K562 (cell line): ENCODE data around the gene CD300E. TPM values are rescaled to one million over a fixed set of nuclear protein-coding genes. Genes with fewer than 3 reads are reported as not detected.

Experiments
- ATAC-seq: fragments of 200-7000 bp; cut with Tn5 transposase; 3 replicates; pipeline ENCODE4 v1.9.1; 2020; ENCODE audit warnings: moderate library complexity
- BruUV-seq: library from RNA; stranded (reverse); fragments of 400-500 nt; replicated peaks from 2 replicates; lab custom pipeline; 2021; lab: Mats Ljungman, UMichigan
- CTCF ChIA-PET: fragments of 300-600 bp; formaldehyde crosslinking; extraction: SDS; loops from one replicate; lab custom pipeline; 2021; ENCODE audit warnings: low intra/inter-chr PET ratio; lab: Yijun Ruan, JAX
- POLR2A ChIA-PET: fragments of 300-600, 350-650 bp; sonication (Branson Sonifier 250); formaldehyde crosslinking; extraction: SDS; loops from one replicate; lab custom pipeline; 2021; ENCODE audit warnings: antibody characterized with exemption, inconsistent platforms; lab: Yijun Ruan, JAX
- DNase-seq, 4 experiments: peaks; one replicate each; pipeline versions ENCODE4 v3.0.0 to v3.0.0-alpha.2; 2011 to 2018; ENCODE audit warnings: low spot score in 3 of 4, mixed read lengths in 3 of 4; ENCODE audit errors: extremely low read depth in 1 of 4
- FAIRE-seq: peaks from 2 replicates; lab custom pipeline; 2011; peaks lifted over from hg19 to GRCh38; lab: Jason Lieb, UNC
- H2AFZ ChIP-seq: 2 replicates; pipeline ENCODE4 v1.6.0; 2011; ENCODE audit warnings: low read depth, low read length, control low read depth, inconsistent platforms
- H3K27ac ChIP-seq: fragments of 200-600 bp; 3 replicates; pipeline ENCODE4 v1.8.0; 2011; ENCODE audit warnings: low read depth, mild to moderate bottlenecking, control low read depth, inconsistent platforms, low read length, moderate library complexity, mixed read lengths; ENCODE audit errors: extremely low read depth
- H3K27me3 ChIP-seq, 2 experiments: fragments of 300-600 bp in 1 of 2; 2 replicates in 1 of 2; 3 replicates in 1 of 2; pipeline versions ENCODE4 v1.6.0 to v1.8.0; 2011; ENCODE audit warnings: inconsistent platforms in 2 of 2, low read length in 2 of 2, mild to moderate bottlenecking in 1 of 2, mixed read lengths in 1 of 2, moderate library complexity in 1 of 2; ENCODE audit not compliant: control insufficient read depth in 2 of 2, insufficient read depth in 2 of 2
- H3K36me3 ChIP-seq: fragments of 300-600 bp; 3 replicates; pipeline ENCODE4 v1.8.0; 2011; ENCODE audit warnings: mild to moderate bottlenecking, low read length, inconsistent platforms; ENCODE audit not compliant: control insufficient read depth, insufficient read depth
- H3K4me1 ChIP-seq, 2 experiments: fragments of 200-600 bp in 1 of 2; replicated peaks in 1 of 2; 2 replicates in 1 of 2; 3 replicates in 1 of 2; pipeline versions ENCODE4 v1.5.1 to v1.8.0; 2011; ENCODE audit warnings: inconsistent platforms in 2 of 2, low read length in 2 of 2, mild to moderate bottlenecking in 1 of 2, mixed read lengths in 1 of 2, moderate library complexity in 1 of 2; ENCODE audit not compliant: control insufficient read depth in 2 of 2, insufficient read depth in 2 of 2
- H3K4me2 ChIP-seq: 2 replicates; pipeline ENCODE4 v1.6.1; 2011; ENCODE audit warnings: low read length, control low read depth, inconsistent platforms, mixed read lengths; ENCODE audit not compliant: insufficient read depth
- H3K4me3 ChIP-seq: fragments of 200-600 bp; sonication (generic), shearing (Covaris generic); 2 replicates; pipeline ENCODE4 v1.5.1; 2016; ENCODE audit warnings: control low read depth, inconsistent platforms
- H3K79me2 ChIP-seq: fragments of 200-600 bp; 3 replicates; pipeline ENCODE4 v1.8.0; 2011; ENCODE audit warnings: low read length, inconsistent platforms; ENCODE audit not compliant: control insufficient read depth, insufficient read depth
- H3K9ac ChIP-seq, 2 experiments: 2 replicates each; pipeline versions ENCODE4 v1.6.0 to v1.6.1; 2011; ENCODE audit warnings: low read depth in 2 of 2, low read length in 2 of 2, control low read depth in 1 of 2, inconsistent platforms in 1 of 2, mild to moderate bottlenecking in 1 of 2, mixed read lengths in 1 of 2; ENCODE audit not compliant: insufficient read depth in 1 of 2
- H3K9me1 ChIP-seq: one replicate; pipeline ENCODE4 v1.6.0; 2011; ENCODE audit warnings: inconsistent platforms, mild to moderate bottlenecking, low read length, moderate library complexity; ENCODE audit not compliant: control insufficient read depth, insufficient read depth
- H3K9me3 ChIP-seq: replicated peaks from 2 replicates; pipeline ENCODE4 v1.5.1; 2011; ENCODE audit warnings: low read depth, low read length, inconsistent platforms; ENCODE audit not compliant: control insufficient read depth, insufficient read depth
- H4K20me1 ChIP-seq: replicated peaks from 2 replicates; pipeline ENCODE4 v1.6.1; 2011; ENCODE audit warnings: low read length, inconsistent platforms, mixed read lengths; ENCODE audit not compliant: control insufficient read depth, insufficient read depth
- BRCA1 ChIP-seq, 2 experiments: fragments of 450-650 bp in 1 of 2; sonication (generic) in 1 of 2; formaldehyde crosslinking in 1 of 2; IDR thresholded peaks; 2 replicates each; pipeline versions ENCODE4 v1.5.0 to v1.6.1; 2017 to 2020; ENCODE audit warnings: mild to moderate bottlenecking in 1 of 2, missing genetic modification reagents in 1 of 2
- CHCHD3 ChIP-seq: fragments of 250-450 bp; sonication (Bioruptor Pico); IDR thresholded peaks from 2 replicates; pipeline ENCODE4 v2.1.2; 2022; ENCODE audit warnings: mild to moderate bottlenecking
- CHD4 ChIP-seq: fragments of 200-600 bp; sonication (generic); IDR thresholded peaks from 3 replicates; pipeline ENCODE4 v1.6.1; 2012; ENCODE audit warnings: low read depth, mild to moderate bottlenecking, mixed read lengths, low read length, inconsistent platforms; ENCODE audit not compliant: insufficient read depth, insufficient replicate concordance, poor library complexity, severe bottlenecking
- COPS2 ChIP-seq: fragments of 450-650 bp; conservative IDR thresholded peaks from 2 replicates; pipeline ENCODE4 v1.6.1; 2016; ENCODE audit warnings: mild to moderate bottlenecking, moderate library complexity
- CREBBP ChIP-seq: IDR thresholded peaks from one replicate; pipeline ENCODE4 v1.6.1; 2012; ENCODE audit warnings: low read depth, mild to moderate bottlenecking, control low read depth, inconsistent platforms, low read length
- CREM ChIP-seq: IDR thresholded peaks from 2 replicates; pipeline ENCODE4 v1.6.1; 2014; ENCODE audit warnings: antibody characterized with exemption, low read depth
- DPF2 ChIP-seq: fragments of 450-650 bp; IDR thresholded peaks from 2 replicates; pipeline ENCODE4 v1.6.1; 2016
- EHMT2 ChIP-seq: fragments of 450-650 bp; IDR thresholded peaks from 2 replicates; pipeline ENCODE4 v1.6.1; 2018; ENCODE audit warnings: antibody characterized with exemption
- ELF2 ChIP-seq: fragments of 250-450 bp; sonication (Bioruptor Pico); IDR thresholded peaks from 2 replicates; pipeline ENCODE4 v1.5.0; 2021; ENCODE audit warnings: mild to moderate bottlenecking
- EP300 ChIP-seq: IDR thresholded peaks from 2 replicates; pipeline ENCODE4 v1.6.1; 2012; ENCODE audit warnings: low read length, improper control_type of control experiment
- NUFIP1 ChIP-seq: fragments of 450-650 bp; IDR thresholded peaks from 2 replicates; pipeline ENCODE4 v1.6.1; 2018; ENCODE audit not compliant: partially characterized antibody
- RBM25 ChIP-seq: fragments of 200-400 bp; formaldehyde crosslinking; IDR thresholded peaks from 2 replicates; pipeline ENCODE4 v1.6.1; 2018; ENCODE audit warnings: low read length, low read depth, moderate library complexity; ENCODE audit not compliant: severe bottlenecking
- SLC30A9 ChIP-seq: fragments of 250-450 bp; sonication (Bioruptor Pico); IDR thresholded peaks from 2 replicates; pipeline ENCODE4 v1.8.0; 2022; ENCODE audit warnings: mild to moderate bottlenecking, moderate library complexity
- SMARCC2 ChIP-seq: fragments of 450-650 bp; IDR thresholded peaks from 2 replicates; pipeline ENCODE4 v1.6.1; 2017; ENCODE audit warnings: antibody characterized with exemption, moderate library complexity, mild to moderate bottlenecking, low read depth
- SNRNP70 ChIP-seq: fragments of 200-400 bp; formaldehyde crosslinking; optimal IDR thresholded peaks from 2 replicates; pipeline ENCODE3; 2017; ENCODE audit warnings: low read depth, low read length
- SREBF1 ChIP-seq: fragments of 150-350 bp; IDR thresholded peaks from 2 replicates; pipeline ENCODE4 v1.6.1; 2014; ENCODE audit warnings: antibody characterized with exemption, low read depth, low read length, borderline replicate concordance
- ZKSCAN3 ChIP-seq: fragments of 250-450 bp; sonication (Bioruptor Pico); IDR thresholded peaks from 2 replicates; pipeline ENCODE4 v1.4.0; 2020
- ZNF778 ChIP-seq: fragments of 450-650 bp; formaldehyde crosslinking; IDR thresholded peaks from 2 replicates; pipeline ENCODE4 v1.4.0; 2020; ENCODE audit warnings: mild to moderate bottlenecking, moderate library complexity
- WGBS: fragments of 100-300 bp; shearing (Covaris generic); methylation state at CpG from one replicate; pipeline ENCODE4 v1.1.6; 2016; ENCODE audit warnings: low coverage, mixed read lengths; ENCODE audit not compliant: insufficient coverage; ENCODE audit errors: missing lambda C conversion rate; 5-methylcytosine and 5-hydroxymethylcytosine counted together
- in situ Hi-C: fragments of 300-500 bp; cut with MboI; formaldehyde crosslinking; loops from 4 replicates; pipeline ENCODE4 v1.15.0; 2018; ENCODE audit warnings: inconsistent platforms, mixed read lengths
- intact Hi-C: fragments of 100-400 bp; cut with micrococcal nuclease; formaldehyde crosslinking; loops from 2 replicates; pipeline ENCODE4 v1.14.2; 2022
- polyA plus RNA-seq, 8 experiments: library from polyadenylated mRNA; depleted of rRNA in 4 of 8; stranded (reverse) in 5 of 8; unstranded in 3 of 8; fragments of >200 nt; fragmentation: Nextera tagmentation in 2 of 8; fragmentation: Illumina TruSeq in 1 of 8; extraction: Ambion mirVana in 2 of 8; extraction: Trizol in 1 of 8; gene quantifications; 2 replicates each; pipeline versions ENCODE4 v1.2.1 to v1.2.3, GENCODE V29; 2011 to 2014; ENCODE audit warnings: inconsistent platforms in 1 of 8, missing spikeins in 1 of 8
- total RNA-seq, 7 experiments: library from RNA; depleted of rRNA in 6 of 7; stranded (reverse); fragments of >200 nt in 6 of 7; fragmentation: Illumina TruSeq in 2 of 7; extraction: Trizol in 2 of 7; gene quantifications; 2 replicates each; pipeline versions ENCODE4 v1.2.1 to v1.2.3, GENCODE V29; 2011 to 2021; ENCODE audit warnings: low replicate concordance in 1 of 7
- TF ChIP-seq, protein P1 (sequence below): fragments of 250-450 bp; sonication (Bioruptor Pico); IDR thresholded peaks from 2 replicates; pipeline ENCODE4 v1.4.0; 2020; ENCODE audit warnings: mild to moderate bottlenecking, moderate library complexity, borderline replicate concordance

CD300E gene
- total and polyA plus RNA-seq, 9 of the 15 experiments (the other 6 are each of a cell fraction or from before 2014, with no cell fraction given), result not detected

DNA sequence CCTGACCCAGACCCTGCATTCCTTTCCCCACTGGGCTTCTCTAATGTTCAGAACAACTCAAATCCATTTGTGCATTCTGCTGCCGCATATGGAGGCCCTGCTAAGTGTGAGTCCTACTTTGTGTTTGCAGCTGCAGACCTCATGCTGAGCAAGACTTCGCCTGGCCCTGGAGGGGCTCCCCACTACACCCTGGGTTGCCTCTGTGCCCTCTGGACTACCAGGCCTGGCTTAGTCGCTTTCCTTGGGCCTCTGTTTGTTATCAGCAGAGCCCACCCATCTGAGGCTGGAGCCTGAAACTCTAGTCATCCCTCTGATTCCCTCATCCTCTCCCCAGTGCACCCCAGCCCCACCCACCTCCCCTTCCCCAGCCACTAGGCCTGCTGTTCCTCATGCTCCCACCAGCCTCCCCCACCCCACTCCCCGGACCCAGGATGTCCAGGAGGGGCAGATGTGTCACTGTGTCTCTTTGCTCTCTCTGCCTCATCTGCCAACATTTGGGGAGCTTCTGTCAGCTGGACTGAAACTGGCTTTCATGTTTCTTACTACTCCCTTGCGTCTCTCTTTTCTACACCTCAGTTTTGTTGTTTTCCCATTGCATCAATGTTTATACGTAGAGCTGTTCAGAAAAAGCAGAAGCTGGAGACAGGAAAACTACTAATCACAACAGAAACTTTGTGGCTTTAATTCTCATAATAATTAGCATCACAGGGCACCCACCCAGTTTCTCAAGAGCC, 17.9 kb upstream of the CD300E start:
- H3K27me3 ChIP-seq, result peaks cover 18 to 28% of the 10 kb centered on the region in 2 experiments; a peak in 4 of 5 replicates
- no peak overlapping the region for H2AFZ ChIP-seq
- no peaks in the 10 kb centered on the region for H3K4me1 ChIP-seq
- no peak overlapping the region for H3K4me3 ChIP-seq
- H3K4me2 ChIP-seq, result no peak overlapping the region
- BruUV-seq, result no TSS peak
- in situ Hi-C loops, result no loop called here
- ChIA-PET CTCF (no interaction called here), POLR2A (interaction anchor here (0.5 kb wide), 1 partner anchor 200 kb away, joined by 3 read pairs; no protein-coding TSS in a partner anchor)
- FAIRE-seq (no peak), DNase-seq (no peak), ATAC-seq (no peak)
- H3K27ac ChIP-seq, result no peak overlapping the region
- no peak overlapping the region for H3K9ac ChIP-seq
- no peaks in the 10 kb centered on the region for H4K20me1 ChIP-seq
- no peaks in the 10 kb centered on the region for H3K9me3 ChIP-seq
- no peaks in the 10 kb centered on the region for H3K9me1 ChIP-seq
- intact Hi-C loops, result no loop called here
- 0% methylated on average over 6 of the region's 6 CpGs for WGBS
- no peaks in the 10 kb centered on the region for H3K79me2 ChIP-seq
- TF ChIP-seq SREBF1 (no peak), SLC30A9 (CRISPR knock-in tag) (no peak), CHCHD3 (no peak), CREBBP (no peak), ELF2 (CRISPR knock-in tag) (no peak), NUFIP1 (no peak), SNRNP70 (no peak), CHD4 (no peak), DPF2 (no peak), ZKSCAN3 (CRISPR knock-in tag) (no peak), BRCA1 (IDR thresholded peaks at IDR 0.05) (no peak), BRCA1 (CRISPR knock-in tag; IDR thresholded peaks at IDR 0.05) (no peak), EP300 (no peak), ZNF778 (CRISPR knock-in tag) (no peak), EHMT2 (no peak), RBM25 (no peak), SMARCC2 (no peak), COPS2 (no peak), CREM (no peak)
- TF ChIP-seq, protein P1, sequence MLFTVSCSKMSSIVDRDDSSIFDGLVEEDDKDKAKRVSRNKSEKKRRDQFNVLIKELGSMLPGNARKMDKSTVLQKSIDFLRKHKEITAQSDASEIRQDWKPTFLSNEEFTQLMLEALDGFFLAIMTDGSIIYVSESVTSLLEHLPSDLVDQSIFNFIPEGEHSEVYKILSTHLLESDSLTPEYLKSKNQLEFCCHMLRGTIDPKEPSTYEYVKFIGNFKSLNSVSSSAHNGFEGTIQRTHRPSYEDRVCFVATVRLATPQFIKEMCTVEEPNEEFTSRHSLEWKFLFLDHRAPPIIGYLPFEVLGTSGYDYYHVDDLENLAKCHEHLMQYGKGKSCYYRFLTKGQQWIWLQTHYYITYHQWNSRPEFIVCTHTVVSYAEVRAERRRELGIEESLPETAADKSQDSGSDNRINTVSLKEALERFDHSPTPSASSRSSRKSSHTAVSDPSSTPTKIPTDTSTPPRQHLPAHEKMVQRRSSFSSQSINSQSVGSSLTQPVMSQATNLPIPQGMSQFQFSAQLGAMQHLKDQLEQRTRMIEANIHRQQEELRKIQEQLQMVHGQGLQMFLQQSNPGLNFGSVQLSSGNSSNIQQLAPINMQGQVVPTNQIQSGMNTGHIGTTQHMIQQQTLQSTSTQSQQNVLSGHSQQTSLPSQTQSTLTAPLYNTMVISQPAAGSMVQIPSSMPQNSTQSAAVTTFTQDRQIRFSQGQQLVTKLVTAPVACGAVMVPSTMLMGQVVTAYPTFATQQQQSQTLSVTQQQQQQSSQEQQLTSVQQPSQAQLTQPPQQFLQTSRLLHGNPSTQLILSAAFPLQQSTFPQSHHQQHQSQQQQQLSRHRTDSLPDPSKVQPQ, result no peak
- TF ChIP-seq, all 486 proteins: peak for 0
- no peaks in the 10 kb centered on the region for H3K36me3 ChIP-seq
